A549 (cell line): ENCODE measurements around the gene CORO2A. TPM values are rescaled to one million over a fixed set of nuclear protein-coding genes. Genes with fewer than 3 reads are reported as not detected.

Experiments used
- ATAC-seq, 2 experiments: fragments of 200-7000 bp in 1 of 2; fragments of >200 bp in 1 of 2; cut with Nextera tagmentation in 1 of 2; cut with Tn5 transposase in 1 of 2; 3 replicates each; pipeline versions ENCODE4 v1.8.0 to v1.9.1; 2018 to 2020; ENCODE audit warnings: mild to moderate bottlenecking in 1 of 2, moderate library complexity in 1 of 2
- CTCF ChIA-PET: fragments of 300-600 bp; sonication (Branson Sonifier 250); formaldehyde crosslinking; extraction: SDS; loops from one replicate; lab custom pipeline; 2021; ENCODE audit warnings: antibody characterized with exemption, inconsistent platforms; lab: Yijun Ruan, JAX
- POLR2A ChIA-PET: fragments of 350-600 bp; formaldehyde crosslinking; extraction: SDS; loops from one replicate; lab custom pipeline; 2021; ENCODE audit warnings: antibody characterized with exemption, inconsistent platforms; lab: Yijun Ruan, JAX
- DNase-seq, 2 experiments: peaks; one replicate each; pipeline versions ENCODE4 v3.0.0 to v3.0.0-alpha.2; 2011 to 2016; ENCODE audit warnings: low read depth in 1 of 2, low spot score in 1 of 2
- FAIRE-seq: peaks from 2 replicates; lab custom pipeline; 2011; peaks lifted over from hg19 to GRCh38; lab: Jason Lieb, UNC
- H3K27ac ChIP-seq, 2 experiments: fragments of >200 bp; sonication (Bioruptor Twin); formaldehyde crosslinking; 3 replicates each; pipeline ENCODE4 v1.5.1; 2016 to 2017
- H3K4me1 ChIP-seq: fragments of >200 bp; sonication (Bioruptor Twin); formaldehyde crosslinking; 3 replicates; pipeline ENCODE4 v1.6.1; 2016
- H3K4me2 ChIP-seq: fragments of >200 bp; sonication (Bioruptor Twin); formaldehyde crosslinking; 3 replicates; pipeline ENCODE4 v1.6.1; 2016
- H3K4me3 ChIP-seq: fragments of >200 bp; sonication (Bioruptor Twin); formaldehyde crosslinking; 3 replicates; pipeline ENCODE4 v1.5.1; 2016
- H3K9me3 ChIP-seq: fragments of >200 bp; sonication (Bioruptor Twin); formaldehyde crosslinking; 3 replicates; pipeline ENCODE4 v1.6.1; 2016
- CBX8 ChIP-seq: fragments of 200-600 bp; sonication (generic); IDR thresholded peaks from 2 replicates; pipeline ENCODE4 v1.6.1; 2016
- CHD2 ChIP-seq: fragments of 150-350 bp; IDR thresholded peaks from 2 replicates; pipeline ENCODE4 v1.6.1; 2014; ENCODE audit warnings: low read length; ENCODE audit not compliant: partially characterized antibody
- CTCF ChIP-seq: fragments of >200 bp; sonication (Bioruptor Twin); formaldehyde crosslinking; IDR thresholded peaks from 3 replicates; pipeline ENCODE4 v1.5.1; 2016
- EHF ChIP-seq: fragments of 250-450 bp; sonication (Bioruptor Pico); IDR thresholded peaks from 2 replicates; pipeline ENCODE4 v1.5.0; 2020; ENCODE audit warnings: mild to moderate bottlenecking
- EP300 ChIP-seq, 2 experiments: fragments of >200 bp; sonication (Bioruptor Twin); formaldehyde crosslinking; IDR thresholded peaks; 2 replicates in 1 of 2; 3 replicates in 1 of 2; pipeline ENCODE4 v1.6.1; 2016 to 2017
- FOSL2 ChIP-seq, 2 experiments: fragments of 450-650 bp in 1 of 2; fragments of >200 bp in 1 of 2; sonication (Bioruptor Twin) in 1 of 2; formaldehyde crosslinking; IDR thresholded peaks; 2 replicates each; pipeline versions ENCODE4 v1.5.0 to v1.6.1; 2016 to 2020; ENCODE audit warnings: mild to moderate bottlenecking in 1 of 2, moderate library complexity in 1 of 2
- HDAC2 ChIP-seq: fragments of 200-600 bp; sonication (generic); IDR thresholded peaks from 2 replicates; pipeline ENCODE4 v1.6.1; 2016
- HES2 ChIP-seq: fragments of >200 bp; sonication (Bioruptor Twin); formaldehyde crosslinking; IDR thresholded peaks from 2 replicates; pipeline ENCODE4 v1.6.1; 2016
- HEYL ChIP-seq: fragments of 250-450 bp; sonication (Bioruptor Pico); IDR thresholded peaks from 2 replicates; pipeline ENCODE4 v1.8.0; 2021; ENCODE audit warnings: mild to moderate bottlenecking, moderate library complexity
- KDM1A ChIP-seq: fragments of 200-600 bp; sonication (generic); IDR thresholded peaks from 2 replicates; pipeline ENCODE4 v1.6.1; 2016; ENCODE audit warnings: low read depth, mild to moderate bottlenecking
- MAFK ChIP-seq: fragments of 450-650 bp; IDR thresholded peaks from 2 replicates; pipeline ENCODE4 v1.6.1; 2014; ENCODE audit not compliant: partially characterized antibody
- NFE2L2 ChIP-seq: fragments of 150-350 bp; conservative IDR thresholded peaks from 2 replicates; pipeline ENCODE4 v1.6.1; 2014; ENCODE audit warnings: low read length
- PBX3 ChIP-seq: IDR thresholded peaks from 2 replicates; pipeline ENCODE4 v1.6.1; 2012
- RARB ChIP-seq: fragments of 250-450 bp; sonication (Bioruptor Pico); IDR thresholded peaks from 2 replicates; pipeline ENCODE4 v1.8.0; 2021; ENCODE audit warnings: mild to moderate bottlenecking, moderate library complexity
- REST ChIP-seq: fragments of 200-600 bp; sonication (generic); IDR thresholded peaks from 2 replicates; pipeline ENCODE4 v1.6.1; 2016; ENCODE audit warnings: antibody characterized with exemption, mild to moderate bottlenecking, moderate library complexity
- SMC3 ChIP-seq: fragments of >200 bp; sonication (Bioruptor Twin); formaldehyde crosslinking; IDR thresholded peaks from 3 replicates; pipeline ENCODE4 v1.6.1; 2018; ENCODE audit warnings: inconsistent platforms
- WGBS: methylation state at CpG from one replicate; pipeline ENCODE4 v1.1.6; 2017; ENCODE audit errors: missing lambda C conversion rate; 5-methylcytosine and 5-hydroxymethylcytosine counted together
- polyA plus RNA-seq, 4 experiments: library from polyadenylated mRNA; depleted of rRNA in 3 of 4; stranded (reverse); fragments of >200 nt; fragmentation: RNase III in 1 of 4; extraction: RNeasy Plus Mini Kit Qiagen cat#74134 plus additional on column Dnase treatment in 1 of 4; gene quantifications; 2 replicates in 3 of 4; 3 replicates in 1 of 4; pipeline ENCODE4 v1.2.3, GENCODE V29; 2011 to 2017

Gene CORO2A
- polyA plus RNA-seq, 2 of the 4 experiments (the other 2 are of a cell fraction), result 0.49 to 2.0 TPM

- 0 out of 6 replicates have a peak, but pooled peaks of 1 of the 2 experiments have one; percentile 8 for ATAC-seq
- Histone ChIP-seq H3K4me3 (no peak overlapping the region), H3K9me3 (no peaks in the 10 kb centered on the region), H3K27ac (peak overlapping the region; percentile 48 to 86; a peak in 5 of 6 replicates), H3K4me1 (peaks cover 40% of the 10 kb centered on the region), H3K4me2 (peak overlapping the region; percentile 22; the same call in 2 of the 3 replicates)
- DNase-seq, result peak in 1 of 2 experiments; percentile 55
- POLR2A ChIA-PET, result interaction anchor here (1.4 kb wide), 1 partner anchor 37 kb away, joined by 6 read pairs; the partner anchor contains the start of gene TBC1D2
- WGBS, result 45% methylated on average over 7 of the region's 7 CpGs
- no peak for FAIRE-seq
- CTCF ChIA-PET, result interaction anchor here (2.6 to 10.5 kb wide), 3 partner anchors 10 to 44 kb away, joined by 7 to 53 read pairs (median 47); no protein-coding TSS in a partner anchor
- TF ChIP-seq FOSL2 (IDR thresholded peaks at IDR 0.05) (no peak), FOSL2 (CRISPR knock-in tag; IDR thresholded peaks at IDR 0.05) (peak; percentile 42; the same call in 1 of the 2 replicates), PBX3 (no peak), HES2 (no peak)
These were observed 26.9 kb upstream of the CORO2A start for GRCh38 chr9:98219364-98219716.

DNA sequence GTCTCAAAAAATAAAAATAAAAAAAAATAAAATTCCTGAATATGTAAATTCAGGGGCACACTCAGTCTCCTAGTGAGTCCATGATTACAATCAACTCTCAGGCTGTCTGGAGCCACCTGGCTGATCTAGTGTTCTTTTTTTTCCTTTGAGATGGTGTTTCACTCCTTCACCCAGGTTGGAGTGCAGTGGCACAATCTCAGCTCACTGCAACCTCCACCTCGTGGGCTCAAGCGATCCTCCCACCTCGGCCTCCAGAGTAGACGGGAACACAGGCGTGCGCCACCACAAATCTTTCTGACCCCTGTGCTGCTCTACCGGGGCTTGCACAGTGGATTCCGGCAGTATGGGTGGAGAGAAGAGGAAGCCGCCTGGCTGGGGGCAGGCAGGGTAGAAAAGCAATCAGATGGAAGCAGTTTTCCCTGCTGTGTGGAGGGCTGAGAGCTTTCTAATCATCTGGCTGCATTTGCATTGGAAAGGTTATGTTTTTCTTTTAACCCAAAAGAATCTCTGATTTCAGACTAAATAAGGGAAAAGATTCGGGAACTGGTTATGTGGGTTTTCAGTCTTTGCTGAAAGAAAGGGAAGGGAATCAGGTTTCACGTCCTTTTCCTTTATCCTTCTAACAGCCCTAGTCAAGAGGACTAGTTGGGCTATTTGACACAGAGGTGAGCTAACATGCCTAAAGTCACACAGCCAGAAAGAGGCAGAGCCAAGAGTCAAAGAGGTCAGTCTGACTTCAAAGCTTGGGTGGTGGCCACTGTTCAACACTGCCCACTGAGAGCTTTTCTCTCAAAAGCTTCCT, 26.3 kb upstream of the CORO2A start:
- Histone ChIP-seq H3K27ac (peak overlapping the region; percentile 48 to 86; a peak in 5 of 6 replicates), H3K4me3 (no peak overlapping the region), H3K9me3 (no peaks in the 10 kb centered on the region), H3K4me2 (0 out of 3 replicates have a peak overlapping the region, but pooled peaks have one; percentile 22), H3K4me1 (peaks cover 38% of the 10 kb centered on the region)
- ATAC-seq (no peak), FAIRE-seq (no peak), DNase-seq (no peak)
- 89% methylated on average over 11 of the region's 11 CpGs for WGBS
- ChIA-PET CTCF (interaction anchor here (1.7 to 10.5 kb wide), 4 partner anchors 11 to 144 kb away, joined by 3 to 53 read pairs (median 27); no protein-coding TSS in a partner anchor), POLR2A (interaction anchor here (1.4 kb wide), 1 partner anchor 37 kb away, joined by 6 read pairs; the partner anchor contains the start of gene TBC1D2)
- no peak for TF ChIP-seq HDAC2
- no peak for TF ChIP-seq EP300 (IDR thresholded peaks at IDR 0.05)
- no peak for TF ChIP-seq MAFK
- no peak for TF ChIP-seq CHD2
- TF ChIP-seq REST, result no peak
- TF ChIP-seq KDM1A, result no peak
- no peak for TF ChIP-seq NFE2L2
- TF ChIP-seq HEYL, result no peak
- TF ChIP-seq EHF (CRISPR knock-in tag), result no peak
- TF ChIP-seq RARB, result no peak
- TF ChIP-seq CBX8, result no peak
- no peak for TF ChIP-seq CTCF
- TF ChIP-seq SMC3, result no peak
